ENCODE data around the gene MGAT3. TPM values are rescaled to one million over a fixed set of nuclear protein-coding genes. Genes with fewer than 3 reads are reported as not detected.

The MGAT3 gene
- total and polyA plus RNA-seq, 9 of the 15 experiments (the other 6 are each of a cell fraction or from before 2014, with no cell fraction given) = 0.10 to 11.5 (median 4.6) TPM

- TF ChIP-seq POLR2AphosphoS5 (IDR thresholded peaks at IDR 0.05; ENCODE audit: control insufficient read depth, insufficient read depth, low read depth, low read length) = peak; percentile 96
- no peak for TF ChIP-seq ZNF324 (CRISPR knock-in tag; IDR thresholded peaks at IDR 0.05)
- peak; percentile 99 for TF ChIP-seq RBFOX2 (IDR thresholded peaks at IDR 0.05; ENCODE audit: low read depth, low read length)
- TF ChIP-seq SMARCB1 (IDR thresholded peaks at IDR 0.05; ENCODE audit: insufficient read length, low read depth) = no peak
- TF ChIP-seq FOXA1 (IDR thresholded peaks at IDR 0.05; ENCODE audit: borderline replicate concordance) = no peak
- no peak for TF ChIP-seq MCM5 (IDR thresholded peaks at IDR 0.05; ENCODE audit: low read depth)
- no peak for TF ChIP-seq HOMEZ (CRISPR knock-in tag; IDR thresholded peaks at IDR 0.05)
- peak; percentile 34; the same call in 1 of the 2 replicates for TF ChIP-seq VEZF1 (CRISPR knock-in tag; IDR thresholded peaks at IDR 0.05)
- no peak for TF ChIP-seq ESRRB (CRISPR knock-in tag; IDR thresholded peaks at IDR 0.05; ENCODE audit: borderline replicate concordance)
- TF ChIP-seq ZKSCAN3 (CRISPR knock-in tag; IDR thresholded peaks at IDR 0.05) = no peak
- TF ChIP-seq MAFG (tag; conservative IDR thresholded peaks at IDR 0.05) = no peak
- TF ChIP-seq PCBP2 (IDR thresholded peaks at IDR 0.05; ENCODE audit: low read depth, low read length, poor library complexity, severe bottlenecking) = peak; percentile 94
- TF ChIP-seq ZNF347 (CRISPR knock-in tag; IDR thresholded peaks at IDR 0.05; ENCODE audit: low read depth) = no peak
- TF ChIP-seq HEY1 (CRISPR knock-in tag; IDR thresholded peaks at IDR 0.05; ENCODE audit: borderline replicate concordance) = no peak
- TF ChIP-seq ZBTB1 (CRISPR knock-in tag; IDR thresholded peaks at IDR 0.05; ENCODE audit: borderline replicate concordance, low read depth) = no peak; the same call in 1 of the 2 replicates
- peak; percentile 99 for TF ChIP-seq EP400 (IDR thresholded peaks at IDR 0.05)
- no peak for TF ChIP-seq ZNF655 (CRISPR knock-in tag; IDR thresholded peaks at IDR 0.05)
- no peak; the same call in 1 of the 2 replicates for TF ChIP-seq ZNF274 (IDR thresholded peaks at IDR 0.05; ENCODE audit: borderline replicate concordance, low read depth, low read length)
- TF ChIP-seq PTRF (tag; IDR thresholded peaks at IDR 0.05) = no peak
- TF ChIP-seq HNRNPH1 (optimal IDR thresholded peaks at IDR 0.05; ENCODE audit: low read depth, low read length) = no peak
- peak; percentile 87; the same call in 1 of the 2 replicates for TF ChIP-seq SP1 (CRISPR knock-in tag; IDR thresholded peaks at IDR 0.05)
- TF ChIP-seq ZNF253 (CRISPR knock-in tag; conservative IDR thresholded peaks at IDR 0.05) = no peak
- no peak for TF ChIP-seq TEAD4 (IDR thresholded peaks at IDR 0.05; ENCODE audit: low read length)
- TF ChIP-seq TEAD4 (CRISPR knock-in tag; IDR thresholded peaks at IDR 0.05; ENCODE audit: borderline replicate concordance) = no peak
- TF ChIP-seq NFRKB (IDR thresholded peaks at IDR 0.05; ENCODE audit: low read depth) = peak; percentile 100
- no peak for TF ChIP-seq PHF21A (IDR thresholded peaks at IDR 0.05; ENCODE audit: borderline replicate concordance, low read depth)
These were observed 63.7 kb downstream of the MGAT3 start, which contains the start of gene ATF4 (continued) for GRCh38 chr22:39520226-39521105.
